CD4-positive, alpha-beta T cell (primary cell): ENCODE data around the gene PCDHGB7. TPM values are rescaled to one million over a fixed set of nuclear protein-coding genes. Genes with fewer than 3 reads are reported as not detected.
"Not testable (repeated sequence)": the region's sequence is repeated elsewhere in the genome, so short reads cannot be mapped to it uniquely, and the experiment has no call there.

ENCODE experiments used
- ATAC-seq: fragments of 200-7000 bp; cut with Tn5 transposase; one replicate; pipeline ENCODE4 v1.10.0; 2022; ENCODE audit warnings: mild to moderate bottlenecking; ENCODE audit not compliant: poor library complexity
- CTCF ChIA-PET: fragments of 350-600 bp; sonication (Branson Sonifier 250); formaldehyde crosslinking; loops from one replicate; lab custom pipeline; 2021; ENCODE audit warnings: antibody characterized with exemption, inconsistent platforms; lab: Charles Lee
- POLR2A ChIA-PET: fragments of 350-600 bp; sonication (Branson Sonifier 250); formaldehyde crosslinking; loops from one replicate; lab custom pipeline; 2021; ENCODE audit warnings: antibody characterized with exemption, inconsistent platforms; lab: Charles Lee
- DNase-seq, 14 experiments: peaks; one replicate each; pipeline ENCODE4 v3.0.0-alpha.2; 2013 to 2020; ENCODE audit warnings: mixed read lengths in 2 of 14
- H3K27ac ChIP-seq, 2 donors: one replicate each; pipeline versions ENCODE4 v1.5.1 to v1.7.0; 2013; ENCODE audit warnings: low read length in 2 of 2, low read depth in 1 of 2, mild to moderate bottlenecking in 1 of 2
- H3K27me3 ChIP-seq, 2 experiments: 1 replicate in 1 of 2; 2 replicates in 1 of 2; pipeline versions ENCODE4 v1.6.1 to v1.7.0; 2013; ENCODE audit warnings: low read length in 2 of 2, control low read depth in 1 of 2, mild to moderate bottlenecking in 1 of 2, moderate library complexity in 1 of 2; ENCODE audit not compliant: insufficient read depth in 2 of 2, control insufficient read depth in 1 of 2
- H3K36me3 ChIP-seq: one replicate; pipeline ENCODE4 v1.6.1; 2013; ENCODE audit warnings: low read length, control low read depth; ENCODE audit not compliant: insufficient read depth
- H3K4me1 ChIP-seq: one replicate; pipeline ENCODE4 v1.6.1; 2013; ENCODE audit warnings: low read length, control low read depth; ENCODE audit not compliant: insufficient read depth
- H3K4me3 ChIP-seq: one replicate; pipeline ENCODE4 v1.5.1; 2013; ENCODE audit warnings: mild to moderate bottlenecking, low read length, moderate library complexity
- H3K9me3 ChIP-seq, 2 experiments: 1 replicate in 1 of 2; 2 replicates in 1 of 2; pipeline versions ENCODE4 v1.6.1 to v1.7.0; 2013; ENCODE audit warnings: low read length in 2 of 2, mild to moderate bottlenecking in 2 of 2, control low read depth in 1 of 2, moderate library complexity in 1 of 2; ENCODE audit not compliant: control insufficient read depth in 1 of 2, insufficient read depth in 1 of 2
- H3K27ac Mint-ChIP-seq: one replicate; pipeline ENCODE4 v1.8.0; 2020; ENCODE audit warnings: mixed read lengths
- H3K27me3 Mint-ChIP-seq: one replicate; pipeline ENCODE4 v1.8.0; 2021; ENCODE audit warnings: mixed read lengths
- H3K36me3 Mint-ChIP-seq: one replicate; pipeline ENCODE4 v1.8.0; 2021; ENCODE audit warnings: low read depth, mixed read lengths
- H3K4me1 Mint-ChIP-seq: one replicate; pipeline ENCODE4 v1.8.0; 2021; ENCODE audit warnings: low read depth, mixed read lengths
- H3K4me3 Mint-ChIP-seq: one replicate; pipeline ENCODE4 v1.8.0; 2020; ENCODE audit warnings: mild to moderate bottlenecking, mixed read lengths
- H3K9me3 Mint-ChIP-seq: one replicate; pipeline ENCODE4 v1.8.0; 2020; ENCODE audit warnings: mixed read lengths
- intact Hi-C, 2 experiments: fragments of 100-400 bp; cut with DNase I in 1 of 2; cut with micrococcal nuclease in 1 of 2; formaldehyde crosslinking; loops; one replicate each; pipeline versions ENCODE4 v1.15.1 to v1.9.0; 2023 to 2025; cut with DNase I, micrococcal nuclease
- total RNA-seq, 174 experiments: library from RNA in 2 of 174; stranded (reverse) in 2 of 174; gene quantifications; one replicate each; pipeline ENCODE4 v1.2.3 and lab custom pipeline; 2021 to 2026
- TF ChIP-seq, protein P1 (sequence below): fragments of 200-600 bp; IDR thresholded peaks from one replicate; pipeline ENCODE4 v1.8.0; 2022; ENCODE audit warnings: antibody characterized with exemption, mild to moderate bottlenecking

The PCDHGB7 gene
- total RNA-seq, 2 experiments from 2014 or later: not detected

DNA sequence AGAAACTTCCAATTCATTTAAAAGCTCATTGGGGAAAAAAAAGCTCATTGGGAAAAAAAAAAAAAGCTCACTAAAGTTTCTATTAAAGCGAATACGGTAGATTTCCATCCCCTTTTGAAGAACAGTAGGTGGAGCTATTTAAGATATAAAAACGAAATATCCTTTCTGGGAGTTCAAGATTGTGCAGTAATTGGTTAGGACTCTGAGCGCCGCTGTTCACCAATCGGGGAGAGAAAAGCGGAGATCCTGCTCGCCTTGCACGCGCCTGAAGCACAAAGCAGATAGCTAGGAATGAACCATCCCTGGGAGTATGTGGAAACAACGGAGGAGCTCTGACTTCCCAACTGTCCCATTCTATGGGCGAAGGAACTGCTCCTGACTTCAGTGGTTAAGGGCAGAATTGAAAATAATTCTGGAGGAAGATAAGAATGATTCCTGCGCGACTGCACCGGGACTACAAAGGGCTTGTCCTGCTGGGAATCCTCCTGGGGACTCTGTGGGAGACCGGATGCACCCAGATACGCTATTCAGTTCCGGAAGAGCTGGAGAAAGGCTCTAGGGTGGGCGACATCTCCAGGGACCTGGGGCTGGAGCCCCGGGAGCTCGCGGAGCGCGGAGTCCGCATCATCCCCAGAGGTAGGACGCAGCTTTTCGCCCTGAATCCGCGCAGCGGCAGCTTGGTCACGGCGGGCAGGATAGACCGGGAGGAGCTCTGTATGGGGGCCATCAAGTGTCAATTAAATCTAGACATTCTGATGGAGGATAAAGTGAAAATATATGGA lies 13.0 kb downstream of the PCDHGB7 start, which contains the start of gene PCDHGA12:
Gene PCDHGA12 (plus strand): TSS at position 176 of the 782 bp plus-strand sequence. CDS start 253 bp downstream, at position 429.
- peak within 1 kb of the TSS; percentile 10 for H3K4me3 ChIP-seq
- peaks cover 65 to 71% of the 10 kb centered on the region in 2 experiments for H3K27me3 ChIP-seq

DNA sequence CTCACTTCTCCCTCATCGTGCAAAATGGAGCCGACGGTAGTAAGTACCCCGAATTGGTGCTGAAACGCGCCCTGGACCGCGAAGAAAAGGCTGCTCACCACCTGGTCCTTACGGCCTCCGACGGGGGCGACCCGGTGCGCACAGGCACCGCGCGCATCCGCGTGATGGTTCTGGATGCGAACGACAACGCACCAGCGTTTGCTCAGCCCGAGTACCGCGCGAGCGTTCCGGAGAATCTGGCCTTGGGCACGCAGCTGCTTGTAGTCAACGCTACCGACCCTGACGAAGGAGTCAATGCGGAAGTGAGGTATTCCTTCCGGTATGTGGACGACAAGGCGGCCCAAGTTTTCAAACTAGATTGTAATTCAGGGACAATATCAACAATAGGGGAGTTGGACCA lies 13.8 kb downstream of the PCDHGB7 start:
- intact Hi-C loops: no loop called here
- no peak for ATAC-seq
- DNase-seq: no peak
- CTCF ChIA-PET: interaction anchor here (1.3 to 1.6 kb wide), 3 partner anchors 61 to 133 kb away, joined by 3 to 4 read pairs (median 3); partner anchors contain the start of gene PCDHGB3
- POLR2A ChIA-PET: no interaction called here
- Histone ChIP-seq H3K27ac (no peak overlapping the region), H3K9me3 (peaks cover 37 to 52% of the 10 kb centered on the region in 2 experiments), H3K4me3 (peak overlapping the region; percentile 10), H3K27me3 (peaks cover 59 to 64% of the 10 kb centered on the region in 2 experiments), H3K4me1 (peaks cover 6% of the 10 kb centered on the region), H3K36me3 (no peaks in the 10 kb centered on the region)
- peaks cover 8% of the 10 kb centered on the region for H3K4me1 Mint-ChIP-seq
- peaks cover 25% of the 10 kb centered on the region for H3K9me3 Mint-ChIP-seq
- peaks cover 80% of the 10 kb centered on the region for H3K27me3 Mint-ChIP-seq
- TF ChIP-seq, protein P1, sequence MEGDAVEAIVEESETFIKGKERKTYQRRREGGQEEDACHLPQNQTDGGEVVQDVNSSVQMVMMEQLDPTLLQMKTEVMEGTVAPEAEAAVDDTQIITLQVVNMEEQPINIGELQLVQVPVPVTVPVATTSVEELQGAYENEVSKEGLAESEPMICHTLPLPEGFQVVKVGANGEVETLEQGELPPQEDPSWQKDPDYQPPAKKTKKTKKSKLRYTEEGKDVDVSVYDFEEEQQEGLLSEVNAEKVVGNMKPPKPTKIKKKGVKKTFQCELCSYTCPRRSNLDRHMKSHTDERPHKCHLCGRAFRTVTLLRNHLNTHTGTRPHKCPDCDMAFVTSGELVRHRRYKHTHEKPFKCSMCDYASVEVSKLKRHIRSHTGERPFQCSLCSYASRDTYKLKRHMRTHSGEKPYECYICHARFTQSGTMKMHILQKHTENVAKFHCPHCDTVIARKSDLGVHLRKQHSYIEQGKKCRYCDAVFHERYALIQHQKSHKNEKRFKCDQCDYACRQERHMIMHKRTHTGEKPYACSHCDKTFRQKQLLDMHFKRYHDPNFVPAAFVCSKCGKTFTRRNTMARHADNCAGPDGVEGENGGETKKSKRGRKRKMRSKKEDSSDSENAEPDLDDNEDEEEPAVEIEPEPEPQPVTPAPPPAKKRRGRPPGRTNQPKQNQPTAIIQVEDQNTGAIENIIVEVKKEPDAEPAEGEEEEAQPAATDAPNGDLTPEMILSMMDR: no peak
- peak overlapping the region; percentile 51 for H3K4me3 Mint-ChIP-seq
- peaks cover 29% of the 10 kb centered on the region for H3K36me3 Mint-ChIP-seq
- H3K27ac Mint-ChIP-seq: no peak overlapping the region

More for the DNA sequence above, 13.0 kb downstream of the PCDHGB7 start, which contains the start of gene PCDHGA12:
- intact Hi-C loops: no loop called here
- H3K27ac ChIP-seq: no peak within 1 kb of the TSS
- H3K4me1 ChIP-seq: peaks cover 6% of the 10 kb centered on the region
- H3K9me3 ChIP-seq: peaks cover 41 to 56% of the 10 kb centered on the region in 2 experiments
- DNase-seq (peak in 3 of 14 experiments; percentile 31 to 42 (median 39)), ATAC-seq (no peak)
- H3K27me3 Mint-ChIP-seq: peaks cover 81% of the 10 kb centered on the region
- TF ChIP-seq, protein P1: no peak
- POLR2A ChIA-PET: no interaction called here
- H3K36me3 Mint-ChIP-seq: peaks cover 29% of the 10 kb centered on the region
- no peaks in the 10 kb centered on the region for H3K36me3 ChIP-seq
- H3K27ac Mint-ChIP-seq: no peak within 1 kb of the TSS
- H3K9me3 Mint-ChIP-seq: peaks cover 25% of the 10 kb centered on the region
- CTCF ChIA-PET: interaction anchor here (1.3 to 1.6 kb wide), 3 partner anchors 60 to 133 kb away, joined by 3 to 4 read pairs (median 3); partner anchors contain the start of gene PCDHGB3
- peaks cover 8% of the 10 kb centered on the region for H3K4me1 Mint-ChIP-seq
- H3K4me3 Mint-ChIP-seq: peak within 1 kb of the TSS; percentile 69

DNA sequence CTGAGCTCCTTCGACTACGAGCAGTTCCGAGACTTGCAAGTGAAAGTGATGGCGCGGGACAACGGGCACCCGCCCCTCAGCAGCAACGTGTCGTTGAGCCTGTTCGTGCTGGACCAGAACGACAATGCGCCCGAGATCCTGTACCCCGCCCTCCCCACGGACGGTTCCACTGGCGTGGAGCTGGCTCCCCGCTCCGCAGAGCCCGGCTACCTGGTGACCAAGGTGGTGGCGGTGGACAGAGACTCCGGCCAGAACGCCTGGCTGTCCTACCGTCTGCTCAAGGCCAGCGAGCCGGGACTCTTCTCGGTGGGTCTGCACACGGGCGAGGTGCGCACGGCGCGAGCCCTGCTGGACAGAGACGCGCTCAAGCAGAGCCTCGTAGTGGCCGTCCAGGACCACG lies 14.8 kb downstream of the PCDHGB7 start:
- H3K27ac ChIP-seq, ATAC-seq, H3K36me3 ChIP-seq, DNase-seq, CTCF ChIA-PET, POLR2A ChIA-PET, intact Hi-C loops, H3K4me3 Mint-ChIP-seq, H3K4me3 ChIP-seq, H3K4me1 Mint-ChIP-seq, H3K4me1 ChIP-seq, H3K27ac Mint-ChIP-seq: not testable (repeated sequence)
- Mint-ChIP-seq H3K36me3 (peaks cover 25% of the 10 kb centered on the region), H3K27me3 (peaks cover 80% of the 10 kb centered on the region), H3K9me3 (peaks cover 25% of the 10 kb centered on the region)
- Histone ChIP-seq H3K27me3 (peaks cover 49 to 54% of the 10 kb centered on the region in 2 experiments), H3K9me3 (peaks cover 31 to 50% of the 10 kb centered on the region in 2 experiments)

DNA sequence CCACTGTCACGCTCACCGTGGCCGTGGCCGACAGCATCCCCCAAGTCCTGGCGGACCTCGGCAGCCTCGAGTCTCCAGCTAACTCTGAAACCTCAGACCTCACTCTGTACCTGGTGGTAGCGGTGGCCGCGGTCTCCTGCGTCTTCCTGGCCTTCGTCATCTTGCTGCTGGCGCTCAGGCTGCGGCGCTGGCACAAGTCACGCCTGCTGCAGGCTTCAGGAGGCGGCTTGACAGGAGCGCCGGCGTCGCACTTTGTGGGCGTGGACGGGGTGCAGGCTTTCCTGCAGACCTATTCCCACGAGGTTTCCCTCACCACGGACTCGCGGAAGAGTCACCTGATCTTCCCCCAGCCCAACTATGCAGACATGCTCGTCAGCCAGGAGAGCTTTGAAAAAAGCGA lies 15.2 kb downstream of the PCDHGB7 start:
- Mint-ChIP-seq H3K36me3 (peaks cover 25% of the 10 kb centered on the region), H3K9me3 (peaks cover 25% of the 10 kb centered on the region), H3K27me3 (peaks cover 80% of the 10 kb centered on the region)
- POLR2A ChIA-PET, H3K4me3 Mint-ChIP-seq, ATAC-seq, H3K4me3 ChIP-seq, H3K27ac Mint-ChIP-seq, DNase-seq, H3K27ac ChIP-seq, H3K36me3 ChIP-seq, H3K4me1 ChIP-seq, intact Hi-C loops, H3K4me1 Mint-ChIP-seq: not testable (repeated sequence)
- peaks cover 31 to 46% of the 10 kb centered on the region in 2 experiments for H3K9me3 ChIP-seq
- CTCF ChIA-PET: interaction anchor here (1.0 kb wide), 1 partner anchor 113 kb away, joined by 3 read pairs; no protein-coding TSS in a partner anchor
- H3K27me3 ChIP-seq: peaks cover 45 to 51% of the 10 kb centered on the region in 2 experiments
